DMS114 treated with DMSO at 0.1 percent for 48 hours (cell line): ENCODE data around the gene FBXO38.
"Not testable (repeated sequence)": the region's sequence is repeated elsewhere in the genome, so short reads cannot be mapped to it uniquely, and the experiment has no call there.

Experiments
- DNase-seq: peaks from one replicate; lab custom pipeline; 2025; ENCODE audit not compliant: unreplicated experiment; lab: John Stamatoyannopoulos, UW

Gene FBXO38

DNA sequence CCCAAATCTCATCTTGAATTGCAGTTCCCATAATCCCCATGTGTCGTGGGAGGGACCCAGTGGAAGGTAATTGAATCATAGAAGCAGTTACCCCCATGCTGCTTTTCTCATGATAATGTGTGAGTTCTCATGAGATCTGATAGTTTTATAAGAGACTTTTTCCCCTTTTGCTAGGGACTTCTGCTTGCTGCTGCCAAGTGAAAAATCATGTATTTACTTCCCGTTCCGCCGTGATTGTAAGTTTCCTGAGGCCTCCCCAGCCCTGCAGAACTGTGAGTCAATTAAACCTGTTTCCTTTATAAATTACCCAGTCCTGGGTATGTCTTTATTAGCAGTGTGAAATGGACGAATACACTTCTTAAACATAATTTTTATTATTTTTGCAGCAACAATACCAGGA lies 85.0 kb downstream of the FBXO38 start:
- DNase-seq = not testable (repeated sequence)

DNA sequence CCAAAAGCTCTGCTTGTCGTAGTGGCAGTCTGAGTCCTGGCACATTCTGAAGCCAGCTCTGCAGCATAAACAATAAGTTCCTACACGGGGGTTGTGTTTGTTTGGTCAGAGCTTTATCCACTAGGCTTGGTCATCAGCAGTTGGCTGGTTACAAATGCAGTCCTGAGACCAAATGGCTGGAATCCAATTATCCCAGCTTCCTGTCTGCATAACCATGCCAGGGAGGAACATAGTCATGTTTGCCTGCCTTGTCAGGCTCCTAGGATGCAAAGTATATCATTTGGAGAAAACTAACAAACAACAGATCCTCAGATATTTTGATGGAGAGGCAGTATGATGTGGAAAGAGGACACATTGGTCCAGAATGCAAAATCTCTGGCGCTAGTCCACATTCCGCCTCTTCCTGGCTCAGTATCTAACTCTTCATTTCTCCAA lies 85.8 kb downstream of the FBXO38 start:
- no peak for DNase-seq

DNA sequence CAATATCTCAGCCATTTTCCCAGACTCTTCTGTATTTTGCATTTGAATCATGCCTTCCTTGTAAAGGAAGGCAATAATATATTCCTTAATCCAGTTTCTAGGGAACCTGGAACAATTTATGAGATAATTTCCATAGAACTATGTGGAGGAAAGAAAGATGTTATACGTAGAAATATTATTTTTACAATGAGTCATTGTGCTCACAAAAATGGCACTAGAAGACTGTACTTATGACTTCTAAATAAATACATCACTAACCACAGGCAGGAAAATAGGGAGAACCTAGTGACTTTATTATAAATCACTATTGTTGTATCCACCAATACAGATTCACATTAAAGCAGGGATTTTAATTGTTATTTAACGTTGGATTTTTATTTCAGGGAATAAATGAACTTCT lies 87.6 kb downstream of the FBXO38 start:
- DNase-seq = no peak

DNA sequence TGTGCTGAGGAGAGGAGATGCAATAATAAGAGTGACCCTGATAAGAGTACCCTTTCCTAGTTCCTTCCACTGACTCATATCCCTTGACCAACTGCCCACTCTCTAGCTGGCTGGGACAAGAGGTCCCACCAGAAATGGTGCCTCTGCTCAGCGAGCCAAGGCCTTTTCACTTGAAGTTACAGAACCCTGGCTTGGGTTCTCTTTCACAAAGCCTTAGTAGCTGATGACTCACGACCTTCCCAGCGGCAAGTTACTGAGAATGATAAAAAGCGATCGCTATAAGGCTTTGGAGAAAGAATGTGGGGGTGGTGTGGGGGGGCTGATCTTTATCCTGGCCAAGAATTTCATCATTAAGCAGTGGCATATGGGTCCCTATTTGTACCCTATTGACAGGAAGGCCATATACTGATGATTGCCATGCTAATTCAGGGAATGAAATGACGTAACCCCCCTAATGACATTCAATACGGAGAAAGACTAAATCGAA lies 90.3 kb downstream of the FBXO38 start:
- no peak for DNase-seq

DNA sequence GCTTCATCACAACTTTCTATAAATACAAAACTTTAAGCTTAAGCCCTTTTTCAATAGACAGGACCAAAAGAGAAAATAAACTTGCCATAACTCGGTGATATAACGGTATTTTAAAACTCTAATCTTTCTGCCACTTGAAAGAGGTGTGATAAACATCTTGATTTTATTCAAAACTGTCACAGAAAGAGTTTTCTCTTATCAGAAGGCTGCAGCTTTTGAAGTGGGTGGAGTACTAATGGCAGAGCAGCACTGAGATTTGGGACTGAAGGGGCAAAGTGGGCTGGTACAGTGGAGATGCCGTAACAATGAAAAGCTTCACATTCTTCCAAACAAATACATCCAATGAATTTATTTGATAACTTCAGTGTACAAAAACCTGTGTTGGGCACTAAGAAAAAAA lies 92.5 kb downstream of the FBXO38 start:
- no peak for DNase-seq

DNA sequence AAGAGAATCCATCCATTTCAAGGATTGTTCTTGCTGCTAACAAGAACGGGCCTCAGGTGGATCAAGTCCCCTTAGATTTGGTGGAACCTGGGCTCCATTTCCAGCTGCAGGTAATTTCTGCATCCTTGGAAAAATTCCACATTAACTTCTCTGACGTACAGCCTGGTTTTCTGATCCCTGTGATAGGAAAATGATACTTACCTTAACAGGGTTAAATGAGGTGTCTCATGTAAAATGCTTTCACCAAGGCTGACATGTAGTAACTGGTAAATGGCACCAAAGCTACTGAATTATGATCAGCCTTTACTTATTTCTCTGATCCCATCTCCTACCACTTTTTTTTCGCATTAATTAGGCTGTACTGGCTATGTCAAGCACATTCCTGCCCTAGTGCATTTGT lies 93.7 kb downstream of the FBXO38 start:
- no peak for DNase-seq

DNA sequence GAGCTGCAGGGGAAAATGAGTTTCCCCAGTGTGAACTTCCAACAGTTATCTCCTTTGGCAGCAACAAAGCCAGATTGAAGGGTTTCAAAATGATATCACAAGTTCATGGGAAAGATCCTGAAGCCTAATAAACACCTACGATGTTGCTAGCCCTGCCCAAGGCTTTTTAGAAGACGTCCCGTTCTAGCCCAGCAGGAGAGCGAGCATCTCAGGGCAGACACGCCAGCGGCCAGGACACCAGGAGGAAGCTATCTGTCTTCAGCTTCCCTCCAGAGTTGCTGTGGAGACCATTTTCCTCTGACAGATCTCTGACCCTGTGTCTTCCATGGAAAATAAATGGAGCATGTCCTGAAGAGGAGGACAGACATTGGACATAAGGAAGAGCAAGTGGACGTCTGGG lies 98.4 kb downstream of the FBXO38 start:
- no peak for DNase-seq

DNA sequence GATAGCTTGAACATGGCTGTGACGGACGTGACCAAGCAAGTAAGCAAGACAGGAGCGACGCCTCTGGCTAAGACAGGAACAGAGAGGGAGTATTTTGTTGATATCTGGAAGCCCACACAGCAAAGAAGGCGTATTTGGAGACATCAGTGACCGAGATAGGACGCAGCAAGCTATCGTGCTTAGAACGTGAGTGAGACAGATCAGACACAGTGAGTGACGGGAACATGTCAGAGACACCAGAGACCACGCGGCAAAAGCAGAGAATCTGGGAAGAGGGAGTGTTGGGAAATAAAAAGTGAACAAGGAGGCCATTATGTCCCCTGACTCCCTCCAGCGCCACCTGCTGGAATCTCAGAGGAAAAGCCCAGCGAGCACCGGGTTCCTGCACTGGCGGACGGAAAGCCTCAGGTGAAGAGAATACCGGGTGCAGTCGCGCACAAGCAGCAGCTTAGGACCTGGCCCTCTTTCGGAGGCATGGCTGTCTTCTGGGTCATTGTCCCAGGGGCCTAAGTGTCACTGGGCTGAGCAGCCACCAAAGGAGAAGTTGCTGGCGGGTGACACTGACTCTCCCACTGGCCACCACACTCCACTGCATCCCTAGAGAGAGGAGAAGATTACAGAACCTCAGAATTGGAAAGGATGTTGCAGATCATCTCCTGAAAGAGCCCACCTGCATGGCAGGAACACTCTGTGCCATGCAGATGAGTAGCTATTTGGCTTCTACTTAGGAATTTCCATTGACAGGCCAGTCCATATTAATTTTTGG lies 99.1 kb downstream of the FBXO38 start:
- peak; percentile 13 for DNase-seq

DNA sequence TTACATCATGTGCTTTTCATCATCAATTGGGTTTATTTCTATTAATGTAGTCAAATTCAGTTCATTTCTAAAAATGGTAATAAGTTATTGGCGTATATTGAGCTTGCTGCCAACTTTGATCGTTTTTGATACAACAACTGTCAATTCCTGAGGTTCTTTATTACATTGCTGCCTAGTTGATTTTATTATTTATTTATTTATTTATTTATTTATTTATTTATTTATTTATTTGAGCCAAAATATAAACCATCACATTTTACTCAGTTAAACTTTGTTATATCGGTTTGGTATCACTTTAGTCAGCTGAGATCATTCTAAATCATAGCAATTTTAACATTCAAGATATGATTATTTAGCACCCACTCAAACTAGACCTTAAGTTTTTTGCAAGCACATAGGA lies 100.0 kb downstream of the FBXO38 start:
- no peak for DNase-seq

DNA sequence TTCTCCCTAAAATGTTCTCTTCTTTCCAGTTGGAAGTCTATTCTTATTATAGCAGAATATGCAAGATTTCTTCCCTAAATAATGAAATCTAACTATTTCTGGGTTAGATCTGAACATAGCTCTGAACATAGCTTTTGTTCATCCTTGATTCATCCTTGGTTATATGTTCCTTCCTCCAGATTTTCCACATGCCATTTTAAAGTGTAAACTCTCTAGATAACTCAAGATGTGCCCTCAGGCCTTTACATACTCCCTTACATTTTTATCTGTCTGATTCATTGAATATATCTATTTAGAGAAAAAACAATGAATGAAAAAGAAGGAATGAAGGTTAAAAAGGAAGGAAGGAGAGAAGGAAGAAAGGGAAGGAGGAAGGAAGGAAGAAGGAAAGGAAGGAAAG lies 100.9 kb downstream of the FBXO38 start:
- no peak for DNase-seq

DNA sequence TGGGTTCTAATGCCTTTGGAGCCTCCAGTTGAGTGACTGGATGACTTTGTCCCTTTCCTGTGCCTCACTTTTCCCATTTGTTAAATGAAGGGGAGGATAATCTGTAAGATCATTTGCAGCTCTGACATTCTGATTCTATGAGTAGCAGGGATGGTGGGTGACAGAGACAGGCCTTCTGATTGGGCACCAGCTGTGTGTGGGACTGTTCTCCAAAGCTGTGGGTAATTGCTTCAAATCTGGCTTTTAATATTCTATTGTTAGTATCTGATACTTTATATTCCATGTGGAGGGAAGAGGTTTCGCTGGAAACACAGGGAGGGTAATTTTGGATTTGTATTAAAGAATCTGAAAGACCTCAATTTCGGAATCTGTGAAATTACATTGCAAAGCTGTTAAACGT lies 102.7 kb downstream of the FBXO38 start:
- no peak for DNase-seq

DNA sequence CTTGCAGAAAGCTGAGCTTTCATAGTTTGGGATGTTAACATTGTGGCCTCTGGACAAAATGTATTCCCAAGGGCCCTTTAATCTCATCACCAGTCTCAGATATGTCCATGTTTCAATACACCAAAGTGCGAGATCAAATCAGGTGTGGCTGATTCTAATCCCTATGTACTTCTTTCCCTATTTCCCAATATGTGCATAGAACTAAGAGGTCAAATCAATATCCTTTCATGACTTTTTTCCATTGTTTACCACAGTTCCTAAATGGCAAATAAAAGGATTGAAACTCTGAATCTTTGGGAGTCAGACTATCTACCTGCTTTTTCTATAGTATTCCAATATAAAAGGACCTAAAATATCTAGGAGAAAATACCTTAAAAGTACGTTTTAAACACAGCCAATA lies 105.0 kb downstream of the FBXO38 start:
- DNase-seq = no peak

DNA sequence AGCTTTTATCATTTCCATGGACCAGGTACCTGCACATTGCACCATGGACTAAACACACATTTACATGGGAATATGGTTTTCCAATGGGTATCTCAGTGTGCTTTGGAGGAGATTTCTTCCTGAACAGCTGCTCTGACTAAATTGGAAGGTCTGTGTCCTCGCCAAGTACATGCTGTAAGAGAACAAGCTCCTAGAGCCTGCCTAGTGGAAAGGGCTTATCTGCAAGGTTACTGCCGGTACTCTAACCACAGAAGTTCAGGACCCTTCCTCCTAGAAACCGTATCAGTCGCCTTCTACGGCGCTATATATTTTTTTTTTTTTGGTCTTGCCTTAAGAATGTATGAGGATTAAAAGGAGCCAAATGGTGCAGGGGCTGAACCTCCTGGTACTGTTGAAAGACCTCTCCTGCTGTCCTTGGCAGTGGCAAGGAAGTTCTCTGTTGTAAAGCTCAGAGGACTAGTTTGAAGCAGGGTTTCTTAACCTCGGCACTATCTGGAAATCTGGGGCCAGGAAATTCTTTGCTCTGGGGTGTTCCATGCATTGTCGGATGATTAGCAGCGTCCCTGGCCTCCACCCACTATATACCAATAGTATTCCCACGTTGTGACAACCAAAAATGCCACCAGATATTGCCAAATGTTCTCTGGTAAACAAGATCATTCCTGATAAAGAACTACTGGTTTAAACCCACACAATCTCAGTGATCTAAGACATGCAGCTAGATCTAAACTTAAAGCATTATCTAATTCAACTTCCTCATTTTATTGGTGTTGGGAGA lies 107.4 kb downstream of the FBXO38 start:
- no peak for DNase-seq

DNA sequence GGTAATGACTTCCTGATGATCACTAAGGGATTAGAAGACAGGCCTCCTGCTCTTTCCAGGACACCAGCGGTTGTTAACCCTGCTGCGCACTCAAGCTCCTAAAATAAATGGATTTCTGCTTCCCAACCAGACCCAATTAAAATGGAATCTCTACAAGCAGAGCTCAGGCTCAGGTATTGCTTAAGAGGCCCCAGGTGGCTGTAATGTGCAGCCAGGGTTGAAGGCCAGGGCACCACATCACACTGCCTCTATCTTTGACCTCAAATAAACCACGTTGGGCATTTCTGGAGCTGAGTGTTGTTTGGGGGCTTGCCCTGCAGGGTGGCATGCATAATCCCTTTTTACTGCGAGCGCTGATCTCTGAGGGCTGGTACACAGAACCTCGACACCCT lies 108.0 kb downstream of the FBXO38 start:
- no peak for DNase-seq

DNA sequence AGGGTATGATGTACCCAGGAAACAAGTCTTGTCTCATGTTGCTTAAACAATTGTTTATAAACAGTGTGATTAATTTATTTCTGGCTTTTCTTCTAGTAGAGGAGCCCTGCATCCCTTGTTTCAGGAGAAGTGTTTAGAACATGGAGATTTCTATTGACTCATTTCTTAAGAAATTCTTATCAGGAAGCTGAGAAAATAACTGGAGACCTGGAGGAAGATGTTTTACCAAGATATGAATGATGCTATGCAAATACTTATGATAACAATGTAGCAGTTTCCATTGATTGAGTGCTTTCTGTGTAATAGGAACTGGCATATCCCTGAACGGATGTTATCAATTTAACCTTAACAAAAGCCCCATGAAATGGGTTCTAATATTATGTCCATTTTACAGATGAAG lies 108.6 kb downstream of the FBXO38 start:
- no peak for DNase-seq
